Measurements from ENCODE around the gene STON2.
"Not testable (repeated sequence)": the region's sequence is repeated elsewhere in the genome, so short reads cannot be mapped to it uniquely, and the experiment has no call there.

Gene STON2

GRCh38 chr14:81269100-81269978 is 130.8 kb downstream of the STON2 start:
- DNase-seq (ENCODE audit: low read depth in 2 of 2) = no peak

- no peak for DNase-seq (ENCODE audit: low read depth in 2 of 2)
Observed at GRCh38 chr14:81268016-81268416, 132.1 kb downstream of the STON2 start.

- no peak for DNase-seq (ENCODE audit: low read depth in 2 of 2)
Observed at GRCh38 chr14:81265636-81266169, 134.4 kb downstream of the STON2 start.

GRCh38 chr14:81264671-81265070 is 135.5 kb downstream of the STON2 start:
- no peak for DNase-seq (ENCODE audit: low read depth in 2 of 2)

GRCh38 chr14:81263777-81264410 is 136.2 kb downstream of the STON2 start:
- no peak for DNase-seq (ENCODE audit: low read depth in 2 of 2)

- DNase-seq (ENCODE audit: low read depth in 2 of 2) = no peak
Observed at GRCh38 chr14:81261176-81261575, 138.9 kb downstream of the STON2 start.

- no peak for DNase-seq (ENCODE audit: low read depth in 2 of 2)
Observed at GRCh38 chr14:81260732-81261131, 139.4 kb downstream of the STON2 start.

- no peak for DNase-seq (ENCODE audit: low read depth in 2 of 2)
Observed at GRCh38 chr14:81256289-81256960, 143.7 kb downstream of the STON2 start.

- no peak for DNase-seq (ENCODE audit: low read depth in 2 of 2)
Observed at GRCh38 chr14:81252278-81252677, 147.8 kb downstream of the STON2 start.

GRCh38 chr14:81247271-81247766 is 152.8 kb downstream of the STON2 start:
- no peak for DNase-seq (ENCODE audit: low read depth in 2 of 2)

- DNase-seq (ENCODE audit: low read depth in 2 of 2) = no peak
Observed at GRCh38 chr14:81246461-81247270, 153.5 kb downstream of the STON2 start.

- no peak for DNase-seq (ENCODE audit: low read depth in 2 of 2)
Observed at GRCh38 chr14:81245771-81246170, 154.4 kb downstream of the STON2 start.

GRCh38 chr14:81244431-81244830 is 155.7 kb downstream of the STON2 start:
- DNase-seq (ENCODE audit: low read depth in 2 of 2) = not testable (repeated sequence)

- DNase-seq (ENCODE audit: low read depth in 2 of 2) = no peak
Observed at GRCh38 chr14:81243499-81243898, 156.6 kb downstream of the STON2 start.

GRCh38 chr14:81236849-81237248 is 163.3 kb downstream of the STON2 start:
- DNase-seq (ENCODE audit: low read depth in 2 of 2) = not testable (repeated sequence)

- DNase-seq (ENCODE audit: low read depth in 2 of 2) = no peak
Observed at GRCh38 chr14:81236138-81236537, 164.0 kb downstream of the STON2 start.

GRCh38 chr14:81235096-81235495 is 165.0 kb downstream of the STON2 start:
- DNase-seq (ENCODE audit: low read depth in 2 of 2) = no peak

- DNase-seq (ENCODE audit: low read depth in 2 of 2) = no peak
Observed at GRCh38 chr14:81234278-81234677, 165.8 kb downstream of the STON2 start.

GRCh38 chr14:81233615-81234014 is 166.5 kb downstream of the STON2 start:
- no peak for DNase-seq (ENCODE audit: low read depth in 2 of 2)

GRCh38 chr14:81231540-81231939 is 168.6 kb downstream of the STON2 start:
- DNase-seq (ENCODE audit: low read depth in 2 of 2) = no peak

GRCh38 chr14:81224222-81224621 is 175.9 kb downstream of the STON2 start:
- DNase-seq (ENCODE audit: low read depth in 2 of 2) = no peak
